HepG2 (cell line): ENCODE data around the gene CCDC7. TPM values are rescaled to one million over a fixed set of nuclear protein-coding genes. Genes with fewer than 3 reads are reported as not detected.

Source experiments
- ATAC-seq: fragments of 200-7000 bp; cut with Tn5 transposase; 3 replicates; pipeline ENCODE4 v1.9.1; 2020; ENCODE audit warnings: mild to moderate bottlenecking, moderate library complexity
- BruUV-seq: library from RNA; stranded (reverse); fragments of 400-500 nt; replicated peaks from 2 replicates; lab custom pipeline; 2021; lab: Mats Ljungman, UMichigan
- CTCF ChIA-PET: fragments of 300-600 bp; formaldehyde crosslinking; extraction: SDS; loops from one replicate; lab custom pipeline; 2021; ENCODE audit warnings: low total read pairs, inconsistent platforms, low intra/inter-chr PET ratio; lab: Yijun Ruan, JAX
- POLR2A ChIA-PET: fragments of 350-600 bp; sonication (Branson Sonifier 250); formaldehyde crosslinking; loops from one replicate; lab custom pipeline; 2020; ENCODE audit warnings: antibody characterized with exemption, inconsistent platforms; lab: Yijun Ruan, JAX
- DNase-seq: peaks from one replicate; pipeline ENCODE4 v3.0.0-alpha.2; 2015; ENCODE audit warnings: low spot score
- FAIRE-seq: peaks from 3 replicates; lab custom pipeline; 2011; peaks lifted over from hg19 to GRCh38; lab: Jason Lieb, UNC
- H2AFZ ChIP-seq: one replicate; pipeline ENCODE4 v1.6.1; 2011; ENCODE audit warnings: low read length, inconsistent platforms
- H3K27ac ChIP-seq: fragments of 300-600 bp; 3 replicates; pipeline ENCODE4 v1.8.0; 2011; ENCODE audit warnings: mixed run types, mild to moderate bottlenecking, mixed read lengths, low read length, inconsistent platforms; ENCODE audit not compliant: insufficient read depth; ENCODE audit errors: extremely low read length
- H3K27me3 ChIP-seq, 2 experiments: fragments of 200-600 bp in 1 of 2; 2 replicates in 1 of 2; 3 replicates in 1 of 2; pipeline versions ENCODE4 v1.6.0 to v1.8.0; 2011; ENCODE audit warnings: low read length in 2 of 2, mild to moderate bottlenecking in 2 of 2, moderate library complexity in 2 of 2, inconsistent platforms in 1 of 2; ENCODE audit not compliant: insufficient read depth in 2 of 2, control insufficient read depth in 1 of 2
- H3K36me3 ChIP-seq, 2 experiments: fragments of 200-600 bp in 1 of 2; replicated peaks in 1 of 2; 2 replicates in 1 of 2; 3 replicates in 1 of 2; pipeline versions ENCODE4 v1.5.1 to v1.8.0; 2011; ENCODE audit warnings: low read length in 2 of 2, inconsistent platforms in 1 of 2; ENCODE audit not compliant: insufficient read depth in 2 of 2, control insufficient read depth in 1 of 2
- H3K4me1 ChIP-seq: 2 replicates; pipeline ENCODE4 v1.5.1; 2012; ENCODE audit warnings: low read length, inconsistent platforms; ENCODE audit not compliant: insufficient read depth
- H3K4me2 ChIP-seq: 2 replicates; pipeline ENCODE4 v1.6.0; 2011; ENCODE audit warnings: low read depth, low read length, inconsistent platforms
- H3K4me3 ChIP-seq, 3 experiments: fragments of 200-600 bp in 1 of 3; sonication (generic), shearing (Covaris generic) in 1 of 3; replicated peaks in 1 of 3; 2 replicates each; pipeline ENCODE4 v1.5.1; 2011 to 2016; ENCODE audit warnings: low read length in 3 of 3, inconsistent platforms in 2 of 3, low read depth in 2 of 3, mild to moderate bottlenecking in 2 of 3, control low read depth in 1 of 3, mixed read lengths in 1 of 3; ENCODE audit not compliant: insufficient read depth in 1 of 3
- H3K79me2 ChIP-seq: one replicate; pipeline ENCODE4 v1.6.1; 2011; ENCODE audit warnings: low read length, inconsistent platforms; ENCODE audit not compliant: insufficient read depth
- H3K9ac ChIP-seq: 2 replicates; pipeline ENCODE4 v1.6.0; 2011; ENCODE audit warnings: mild to moderate bottlenecking, low read depth, low read length, inconsistent platforms; ENCODE audit not compliant: insufficient read depth
- H3K9me3 ChIP-seq: 2 replicates; pipeline ENCODE4 v1.5.1; 2012; ENCODE audit warnings: mild to moderate bottlenecking, low read length
- H4K20me1 ChIP-seq: 2 replicates; pipeline ENCODE4 v1.6.0; 2011; ENCODE audit warnings: inconsistent platforms, mild to moderate bottlenecking, low read length, moderate library complexity; ENCODE audit not compliant: insufficient read depth
- RNF2 ChIP-seq: fragments of 450-650 bp; conservative IDR thresholded peaks from 2 replicates; pipeline ENCODE4 v1.6.1; 2016; ENCODE audit warnings: low read depth
- ZNF234 ChIP-seq: sonication (generic); formaldehyde crosslinking; conservative IDR thresholded peaks from 2 replicates; pipeline ENCODE4 v1.5.1; 2020; ENCODE audit warnings: mild to moderate bottlenecking, missing genetic modification reagents
- ZNF563 ChIP-seq: sonication (generic); formaldehyde crosslinking; IDR thresholded peaks from 2 replicates; pipeline ENCODE4 v1.8.0; 2022; ENCODE audit warnings: mild to moderate bottlenecking, moderate library complexity, missing genetic modification reagents
- ZNF879 ChIP-seq: sonication (generic); formaldehyde crosslinking; IDR thresholded peaks from 2 replicates; pipeline ENCODE4 v1.8.1; 2023; ENCODE audit warnings: missing genetic modification reagents
- WGBS: methylation state at CpG from one replicate; pipeline ENCODE4 v1.1.6; 2017; ENCODE audit warnings: low lambda C conversion rate; 5-methylcytosine and 5-hydroxymethylcytosine counted together
- in situ Hi-C: cut with HindIII; loops from 2 replicates; pipeline ENCODE4 v1.10.0; 2017; ENCODE audit warnings: low pct_unique_long_range_greater_than_20kb; ENCODE audit not compliant: extremely low pct_ligation_motif_present
- intact Hi-C: fragments of 100-400 bp; cut with micrococcal nuclease; formaldehyde crosslinking; loops from one replicate; pipeline ENCODE4 v1.10.0; 2022; ENCODE audit not compliant: unreplicated experiment
- polyA plus RNA-seq, 8 experiments: library from polyadenylated mRNA; depleted of rRNA in 3 of 8; stranded (reverse) in 7 of 8; unstranded in 1 of 8; fragments of >200 nt; fragmentation: Illumina TruSeq in 4 of 8; extraction: Trizol in 4 of 8; gene quantifications; 2 replicates each; pipeline versions ENCODE4 v1.2.1 to v1.2.3, GENCODE V29; 2011 to 2016; ENCODE audit warnings: low read depth in 4 of 8, missing spikeins in 1 of 8, mixed read lengths in 1 of 8; ENCODE audit not compliant: insufficient read depth in 1 of 8
- total RNA-seq, 5 experiments: library from RNA; depleted of rRNA; stranded (reverse); fragments of >200 nt; fragmentation: Illumina TruSeq; extraction: Trizol; gene quantifications; 2 replicates each; pipeline ENCODE4 v1.2.3, GENCODE V29; 2016; ENCODE audit warnings: low read depth in 1 of 5
- TF ChIP-seq, protein P1 (sequence below): sonication (generic); formaldehyde crosslinking; IDR thresholded peaks from 2 replicates; pipeline ENCODE4 v1.4.0; 2020; ENCODE audit warnings: missing genetic modification reagents
- TF ChIP-seq, protein P2 (sequence below): sonication (generic); formaldehyde crosslinking; IDR thresholded peaks from 2 replicates; pipeline ENCODE4 v1.4.0; 2020; ENCODE audit warnings: missing genetic modification reagents, borderline replicate concordance
- TF ChIP-seq, protein P3 (sequence below): sonication (generic); formaldehyde crosslinking; IDR thresholded peaks from 2 replicates; pipeline ENCODE4 v1.4.0; 2020; ENCODE audit warnings: missing genetic modification reagents

The CCDC7 gene
- total and polyA plus RNA-seq, 2 of the 13 experiments (the other 11 are each of a cell fraction or from before 2014, with no cell fraction given), result 0.40 to 1.8 TPM

DNA sequence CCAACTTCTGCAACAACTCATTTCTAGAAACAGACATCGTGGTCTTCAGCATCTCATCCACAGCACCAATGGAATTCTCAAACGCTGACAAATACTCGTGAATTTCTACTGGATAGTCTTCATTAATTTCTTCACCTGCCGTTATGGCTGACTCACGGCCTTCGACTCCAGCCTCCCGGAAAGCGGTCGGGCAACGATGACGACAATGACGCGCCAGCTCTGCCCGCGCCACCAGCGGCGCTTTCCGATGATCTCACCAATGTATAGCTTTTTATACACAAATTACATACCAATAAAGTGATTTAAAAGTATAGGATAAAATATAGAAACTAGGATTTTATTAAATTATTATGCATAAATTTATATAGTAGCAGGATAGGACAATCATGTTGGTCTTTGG, 65.7 kb downstream of the CCDC7 start (continued):
- TF ChIP-seq, protein P1, sequence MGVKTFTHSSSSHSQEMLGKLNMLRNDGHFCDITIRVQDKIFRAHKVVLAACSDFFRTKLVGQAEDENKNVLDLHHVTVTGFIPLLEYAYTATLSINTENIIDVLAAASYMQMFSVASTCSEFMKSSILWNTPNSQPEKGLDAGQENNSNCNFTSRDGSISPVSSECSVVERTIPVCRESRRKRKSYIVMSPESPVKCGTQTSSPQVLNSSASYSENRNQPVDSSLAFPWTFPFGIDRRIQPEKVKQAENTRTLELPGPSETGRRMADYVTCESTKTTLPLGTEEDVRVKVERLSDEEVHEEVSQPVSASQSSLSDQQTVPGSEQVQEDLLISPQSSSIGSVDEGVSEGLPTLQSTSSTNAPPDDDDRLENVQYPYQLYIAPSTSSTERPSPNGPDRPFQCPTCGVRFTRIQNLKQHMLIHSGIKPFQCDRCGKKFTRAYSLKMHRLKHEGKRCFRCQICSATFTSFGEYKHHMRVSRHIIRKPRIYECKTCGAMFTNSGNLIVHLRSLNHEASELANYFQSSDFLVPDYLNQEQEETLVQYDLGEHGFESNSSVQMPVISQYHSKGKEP, result no peak

DNA sequence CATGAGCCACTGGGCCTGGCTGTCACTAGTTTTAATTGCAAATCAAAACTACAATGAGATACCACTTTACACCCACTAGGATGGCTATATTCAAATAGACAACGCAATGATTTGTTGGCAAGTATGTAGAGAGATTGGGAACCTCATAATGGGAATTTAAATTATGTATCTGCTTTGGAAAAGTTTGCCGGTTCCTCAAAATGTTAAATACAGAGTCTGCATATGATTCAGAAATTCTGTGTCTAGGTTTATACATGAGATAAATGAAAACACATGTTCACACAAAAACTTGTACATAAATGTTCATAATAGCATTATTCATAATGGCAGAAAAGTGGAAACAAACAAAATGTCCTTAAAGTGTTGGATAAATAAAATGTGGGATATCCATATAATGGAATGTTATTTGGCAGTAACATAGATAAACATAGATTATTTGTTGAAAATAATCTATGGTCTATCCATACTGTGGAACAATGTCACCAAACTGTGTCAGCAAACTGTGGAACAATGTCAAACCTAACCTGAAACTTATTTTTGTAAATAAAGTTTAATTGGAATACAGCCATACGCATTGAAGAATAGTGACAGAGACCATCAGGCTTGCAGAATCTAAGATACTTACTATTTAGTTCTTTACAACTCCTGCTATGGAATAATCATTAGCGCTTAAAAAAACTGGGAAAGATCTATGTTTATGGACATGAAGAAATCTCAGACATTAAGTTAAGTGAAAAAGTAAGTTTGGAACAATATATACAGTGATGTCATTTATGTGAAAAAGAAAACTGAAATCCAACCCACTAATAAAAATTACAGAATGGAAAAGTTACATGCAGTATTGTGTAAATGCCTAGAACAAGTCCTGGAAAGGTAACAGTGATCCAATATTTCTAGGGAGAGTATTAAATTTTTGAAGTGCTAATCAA, 70.9 kb downstream of the CCDC7 start:
- no peak overlapping the region for H3K4me3 ChIP-seq
- no peaks in the 10 kb centered on the region for H4K20me1 ChIP-seq
- 55% methylated on average over 4 of the region's 4 CpGs for WGBS
- TF ChIP-seq ZNF879 (CRISPR knock-in tag) (no peak), ZNF563 (CRISPR knock-in tag) (no peak), RNF2 (no peak), ZNF234 (no peak)
- TF ChIP-seq, protein P2, sequence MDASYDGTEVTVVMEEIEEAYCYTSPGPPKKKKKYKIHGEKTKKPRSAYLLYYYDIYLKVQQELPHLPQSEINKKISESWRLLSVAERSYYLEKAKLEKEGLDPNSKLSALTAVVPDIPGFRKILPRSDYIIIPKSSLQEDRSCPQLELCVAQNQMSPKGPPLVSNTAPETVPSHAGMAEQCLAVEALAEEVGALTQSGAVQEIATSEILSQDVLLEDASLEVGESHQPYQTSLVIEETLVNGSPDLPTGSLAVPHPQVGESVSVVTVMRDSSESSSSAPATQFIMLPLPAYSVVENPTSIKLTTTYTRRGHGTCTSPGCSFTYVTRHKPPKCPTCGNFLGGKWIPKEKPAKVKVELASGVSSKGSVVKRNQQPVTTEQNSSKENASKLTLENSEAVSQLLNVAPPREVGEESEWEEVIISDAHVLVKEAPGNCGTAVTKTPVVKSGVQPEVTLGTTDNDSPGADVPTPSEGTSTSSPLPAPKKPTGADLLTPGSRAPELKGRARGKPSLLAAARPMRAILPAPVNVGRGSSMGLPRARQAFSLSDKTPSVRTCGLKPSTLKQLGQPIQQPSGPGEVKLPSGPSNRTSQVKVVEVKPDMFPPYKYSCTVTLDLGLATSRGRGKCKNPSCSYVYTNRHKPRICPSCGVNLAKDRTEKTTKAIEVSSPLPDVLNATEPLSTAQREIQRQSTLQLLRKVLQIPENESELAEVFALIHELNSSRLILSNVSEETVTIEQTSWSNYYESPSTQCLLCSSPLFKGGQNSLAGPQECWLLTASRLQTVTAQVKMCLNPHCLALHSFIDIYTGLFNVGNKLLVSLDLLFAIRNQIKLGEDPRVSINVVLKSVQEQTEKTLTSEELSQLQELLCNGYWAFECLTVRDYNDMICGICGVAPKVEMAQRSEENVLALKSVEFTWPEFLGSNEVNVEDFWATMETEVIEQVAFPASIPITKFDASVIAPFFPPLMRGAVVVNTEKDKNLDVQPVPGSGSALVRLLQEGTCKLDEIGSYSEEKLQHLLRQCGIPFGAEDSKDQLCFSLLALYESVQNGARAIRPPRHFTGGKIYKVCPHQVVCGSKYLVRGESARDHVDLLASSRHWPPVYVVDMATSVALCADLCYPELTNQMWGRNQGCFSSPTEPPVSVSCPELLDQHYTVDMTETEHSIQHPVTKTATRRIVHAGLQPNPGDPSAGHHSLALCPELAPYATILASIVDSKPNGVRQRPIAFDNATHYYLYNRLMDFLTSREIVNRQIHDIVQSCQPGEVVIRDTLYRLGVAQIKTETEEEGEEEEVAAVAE (CRISPR knock-in tag), result no peak
- TF ChIP-seq, protein P3, sequence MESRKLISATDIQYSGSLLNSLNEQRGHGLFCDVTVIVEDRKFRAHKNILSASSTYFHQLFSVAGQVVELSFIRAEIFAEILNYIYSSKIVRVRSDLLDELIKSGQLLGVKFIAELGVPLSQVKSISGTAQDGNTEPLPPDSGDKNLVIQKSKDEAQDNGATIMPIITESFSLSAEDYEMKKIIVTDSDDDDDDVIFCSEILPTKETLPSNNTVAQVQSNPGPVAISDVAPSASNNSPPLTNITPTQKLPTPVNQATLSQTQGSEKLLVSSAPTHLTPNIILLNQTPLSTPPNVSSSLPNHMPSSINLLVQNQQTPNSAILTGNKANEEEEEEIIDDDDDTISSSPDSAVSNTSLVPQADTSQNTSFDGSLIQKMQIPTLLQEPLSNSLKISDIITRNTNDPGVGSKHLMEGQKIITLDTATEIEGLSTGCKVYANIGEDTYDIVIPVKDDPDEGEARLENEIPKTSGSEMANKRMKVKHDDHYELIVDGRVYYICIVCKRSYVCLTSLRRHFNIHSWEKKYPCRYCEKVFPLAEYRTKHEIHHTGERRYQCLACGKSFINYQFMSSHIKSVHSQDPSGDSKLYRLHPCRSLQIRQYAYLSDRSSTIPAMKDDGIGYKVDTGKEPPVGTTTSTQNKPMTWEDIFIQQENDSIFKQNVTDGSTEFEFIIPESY (CRISPR knock-in tag), result no peak
- in situ Hi-C loops, result no loop called here
- no peaks in the 10 kb centered on the region for H3K36me3 ChIP-seq
- ATAC-seq, result no peak
- peaks cover 7% of the 10 kb centered on the region; the same call in 1 of the 2 replicates for H3K9me3 ChIP-seq
- FAIRE-seq, result no peak
- H3K4me2 ChIP-seq, result no peak overlapping the region
- no peak overlapping the region for H3K27ac ChIP-seq
- no peaks in the 10 kb centered on the region for H3K4me1 ChIP-seq
- no peak overlapping the region for H3K9ac ChIP-seq
- intact Hi-C loops, result no loop called here
- H3K27me3 ChIP-seq, result no peaks in the 10 kb centered on the region
- H3K79me2 ChIP-seq, result no peaks in the 10 kb centered on the region
- DNase-seq, result no peak
- ChIA-PET POLR2A (no interaction called here), CTCF (no interaction called here)
- no peak overlapping the region for H2AFZ ChIP-seq
- BruUV-seq, result no TSS peak
